Liver (tissue), 9 donors: Measurements from ENCODE around the gene PDE3A. TPM values are rescaled to one million over a fixed set of nuclear protein-coding genes. Genes with fewer than 3 reads are reported as not detected.

Experiments
- DNase-seq: peaks from one replicate; pipeline ENCODE4 v3.0.0-alpha.2; 2017; ENCODE audit warnings: low spot score
- H3K27ac ChIP-seq, 2 donors: one replicate each; pipeline ENCODE4 v1.7.0; 2013; ENCODE audit warnings: inconsistent platforms in 2 of 2, low read length in 2 of 2, control low read depth in 1 of 2, low read depth in 1 of 2, mild to moderate bottlenecking in 1 of 2
- H3K27me3 ChIP-seq, 4 donors: one replicate each; pipeline versions ENCODE4 v1.6.1 to v1.7.0; 2013; ENCODE audit warnings: low read length in 3 of 4, inconsistent platforms in 1 of 4, mild to moderate bottlenecking in 1 of 4, moderate library complexity in 1 of 4; ENCODE audit not compliant: control insufficient read depth in 4 of 4, insufficient read depth in 4 of 4
- H3K36me3 ChIP-seq, 4 donors: one replicate each; pipeline versions ENCODE4 v1.6.1 to v1.7.0; 2013; ENCODE audit warnings: low read length in 3 of 4, mild to moderate bottlenecking in 3 of 4, low read depth in 1 of 4, moderate library complexity in 1 of 4; ENCODE audit not compliant: control insufficient read depth in 4 of 4, insufficient read depth in 3 of 4
- H3K4me1 ChIP-seq, 4 donors: one replicate each; pipeline versions ENCODE4 v1.6.1 to v1.7.0; 2013; ENCODE audit warnings: low read length in 3 of 4, mild to moderate bottlenecking in 3 of 4, moderate library complexity in 1 of 4; ENCODE audit not compliant: control insufficient read depth in 4 of 4, insufficient read depth in 4 of 4
- H3K4me3 ChIP-seq, 3 donors: one replicate each; pipeline versions ENCODE4 v1.6.1 to v1.7.0; 2013; ENCODE audit warnings: low read length in 3 of 3, control low read depth in 1 of 3, low read depth in 1 of 3, mild to moderate bottlenecking in 1 of 3
- H3K9ac ChIP-seq, 2 donors: one replicate each; pipeline ENCODE4 v1.7.0; 2013; ENCODE audit warnings: low read length in 2 of 2, mild to moderate bottlenecking in 2 of 2, moderate library complexity in 2 of 2, control low read depth in 1 of 2, low read depth in 1 of 2
- H3K9me3 ChIP-seq, 4 donors: one replicate each; pipeline versions ENCODE4 v1.6.1 to v1.7.0; 2013; ENCODE audit warnings: low read length in 3 of 4; ENCODE audit not compliant: control insufficient read depth in 4 of 4
- ATF3 ChIP-seq: IDR thresholded peaks from 2 replicates; pipeline ENCODE4 v1.6.1; 2016; ENCODE audit warnings: antibody characterized with exemption
- CTCF ChIP-seq: fragments of 150-350 bp; IDR thresholded peaks from 2 replicates; pipeline ENCODE4 v1.5.1; 2017; ENCODE audit warnings: improper control_type of control experiment, low read depth, low read length; ENCODE audit not compliant: missing input control
- EGR1 ChIP-seq, 2 donors: IDR thresholded peaks; 2 replicates each; pipeline ENCODE4 v1.6.1; 2016 to 2018; ENCODE audit warnings: antibody characterized with exemption in 2 of 2, low read depth in 2 of 2
- FOXA1 ChIP-seq: IDR thresholded peaks from 2 replicates; pipeline ENCODE4 v1.6.1; 2016; ENCODE audit warnings: antibody characterized with exemption
- FOXA2 ChIP-seq: IDR thresholded peaks from 2 replicates; pipeline ENCODE4 v1.6.1; 2016; ENCODE audit warnings: antibody characterized with exemption
- GABPA ChIP-seq, 2 donors: IDR thresholded peaks in 1 of 2; conservative IDR thresholded peaks in 1 of 2; 2 replicates each; pipeline ENCODE4 v1.6.1; 2016; ENCODE audit warnings: antibody characterized with exemption in 2 of 2, mild to moderate bottlenecking in 1 of 2, moderate library complexity in 1 of 2
- HNF4A ChIP-seq, 2 donors: conservative IDR thresholded peaks; 2 replicates each; pipeline ENCODE4 v1.6.1; 2016; ENCODE audit warnings: antibody characterized with exemption in 2 of 2, mild to moderate bottlenecking in 2 of 2
- HNF4G ChIP-seq: IDR thresholded peaks from 2 replicates; pipeline ENCODE4 v1.6.1; 2016; ENCODE audit warnings: antibody characterized with exemption
- JUND ChIP-seq, 2 donors: IDR thresholded peaks; 2 replicates each; pipeline ENCODE4 v1.6.1; 2016; ENCODE audit warnings: antibody characterized with exemption in 2 of 2
- MAX ChIP-seq: IDR thresholded peaks from 2 replicates; pipeline ENCODE4 v1.6.1; 2016; ENCODE audit warnings: antibody characterized with exemption
- NR2F2 ChIP-seq: IDR thresholded peaks from 2 replicates; pipeline ENCODE4 v1.6.1; 2016; ENCODE audit warnings: antibody characterized with exemption
- RAD21 ChIP-seq, 2 donors: IDR thresholded peaks; 2 replicates each; pipeline ENCODE4 v1.6.1; 2016; ENCODE audit warnings: antibody characterized with exemption in 2 of 2, mild to moderate bottlenecking in 2 of 2
- REST ChIP-seq: IDR thresholded peaks from 2 replicates; pipeline ENCODE4 v1.6.1; 2016; ENCODE audit warnings: antibody characterized with exemption, mild to moderate bottlenecking
- RXRA ChIP-seq, 2 donors: IDR thresholded peaks; 2 replicates each; pipeline ENCODE4 v1.6.1; 2017 to 2018; ENCODE audit warnings: antibody characterized with exemption in 2 of 2, mild to moderate bottlenecking in 1 of 2
- SP1 ChIP-seq: IDR thresholded peaks from 2 replicates; pipeline ENCODE4 v1.6.1; 2018; ENCODE audit warnings: antibody characterized with exemption, mild to moderate bottlenecking
- TAF1 ChIP-seq: conservative IDR thresholded peaks from 2 replicates; pipeline ENCODE4 v1.6.1; 2016; ENCODE audit warnings: antibody characterized with exemption, mild to moderate bottlenecking
- YY1 ChIP-seq: IDR thresholded peaks from 2 replicates; pipeline ENCODE4 v1.6.1; 2016; ENCODE audit warnings: antibody characterized with exemption, mild to moderate bottlenecking
- ZBTB33 ChIP-seq: IDR thresholded peaks from 2 replicates; pipeline ENCODE4 v1.6.1; 2016; ENCODE audit warnings: antibody characterized with exemption
- WGBS: extraction: QIAGEN DNeasy Blood & Tissue Kit; methylation state at CpG from one replicate; pipeline ENCODE4 v1.1.7; 2013; 5-methylcytosine and 5-hydroxymethylcytosine counted together
- polyA plus RNA-seq, 2 donors: library from polyadenylated mRNA; stranded (reverse) in 1 of 2; unstranded in 1 of 2; fragments of 200-250 nt in 1 of 2; fragments of >200 nt in 1 of 2; fragmentation: Nextera tagmentation in 1 of 2; extraction: Ambion mirVana in 1 of 2; gene quantifications; one replicate each; pipeline versions ENCODE4 v1.2.1 to v1.2.3, GENCODE V29; 2013 to 2015
- total RNA-seq, 2 donors: library from RNA; depleted of rRNA; stranded (reverse); fragments of >200 nt; gene quantifications; one replicate each; pipeline ENCODE4 v1.2.3, GENCODE V29; 2014
- donor health status: healthy.
- donor health status: healthy.
- donor health status: healthy.
- donor health status: healthy.
- donor health status: healthy.

Gene PDE3A
- total and polyA plus RNA-seq, 4 donors: 0.50 to 3.8 (median 2.2) TPM

GRCh38 chr12:20592556-20592955 lies 224.2 kb downstream of the PDE3A start:
- H3K36me3 ChIP-seq: no peaks in the 10 kb centered on the region
- H3K4me1 ChIP-seq: no peaks in the 10 kb centered on the region
- H3K4me3 ChIP-seq: no peak overlapping the region
- no peak overlapping the region for H3K27ac ChIP-seq
- 71% methylated on average over 2 of the region's 2 CpGs for WGBS
- H3K27me3 ChIP-seq: no peaks in the 10 kb centered on the region
- H3K9me3 ChIP-seq: no peaks in the 10 kb centered on the region
- no peak for TF ChIP-seq YY1
- TF ChIP-seq ZBTB33: no peak
- TF ChIP-seq ATF3: no peak
- no peak for TF ChIP-seq RXRA (IDR thresholded peaks at IDR 0.05)
- DNase-seq: no peak
- no peak overlapping the region for H3K9ac ChIP-seq

GRCh38 chr12:20593611-20594010 lies 225.3 kb downstream of the PDE3A start:
- 76% methylated on average over 3 of the region's 3 CpGs for WGBS
- no peaks in the 10 kb centered on the region for H3K9me3 ChIP-seq
- no peaks in the 10 kb centered on the region for H3K36me3 ChIP-seq

More at GRCh38 chr12:20593611-20594010, 225.3 kb downstream of the PDE3A start:
- H3K9ac ChIP-seq: no peak overlapping the region
- DNase-seq: no peak
- H3K27ac ChIP-seq: no peak overlapping the region
- H3K4me3 ChIP-seq: no peak overlapping the region
- H3K27me3 ChIP-seq: no peaks in the 10 kb centered on the region
- no peaks in the 10 kb centered on the region for H3K4me1 ChIP-seq
- TF ChIP-seq TAF1: no peak
- TF ChIP-seq YY1: no peak
- TF ChIP-seq NR2F2: no peak
- TF ChIP-seq ATF3: no peak
- TF ChIP-seq HNF4G: no peak
- TF ChIP-seq RAD21 (IDR thresholded peaks at IDR 0.05): no peak
- TF ChIP-seq ZBTB33: no peak
- no peak for TF ChIP-seq REST
- no peak for TF ChIP-seq FOXA1
- no peak for TF ChIP-seq SP1
- TF ChIP-seq RXRA (IDR thresholded peaks at IDR 0.05): no peak
- TF ChIP-seq CTCF: no peak
- no peak for TF ChIP-seq JUND (IDR thresholded peaks at IDR 0.05)
- no peak for TF ChIP-seq MAX
- TF ChIP-seq FOXA2: no peak
- TF ChIP-seq HNF4A (conservative IDR thresholded peaks at IDR 0.05): no peak
- TF ChIP-seq GABPA (IDR thresholded peaks at IDR 0.05 in 1 of 2, conservative IDR thresholded peaks at IDR 0.05 in 1 of 2): no peak
- no peak for TF ChIP-seq EGR1 (IDR thresholded peaks at IDR 0.05; ENCODE audit: low read depth in 2 of 2)
